Natural killer cell (primary cell): ENCODE results near the gene GFRA1. TPM values are rescaled to one million over a fixed set of nuclear protein-coding genes. Genes with fewer than 3 reads are reported as not detected.

Source experiments
- ATAC-seq, 3 donors: fragments of 150-1000 bp in 2 of 3; fragments of 200-7000 bp in 1 of 3; cut with Tn5 transposase; 1 replicate in 1 of 3; 2 replicates in 2 of 3; pipeline ENCODE4 v1.10.0; 2021; ENCODE audit warnings: mild to moderate bottlenecking in 2 of 3, moderate library complexity in 2 of 3
- DNase-seq, 2 donors: peaks; one replicate each; pipeline versions ENCODE4 v3.0.0 to v3.0.0-alpha.2; 2013 to 2021; ENCODE audit warnings: mixed read lengths in 1 of 2
- H3K27ac ChIP-seq: one replicate; pipeline ENCODE4 v1.5.1; 2013; ENCODE audit warnings: mild to moderate bottlenecking, low read length
- H3K27me3 ChIP-seq: one replicate; pipeline ENCODE4 v1.6.1; 2013; ENCODE audit warnings: low read length; ENCODE audit not compliant: control insufficient read depth, insufficient read depth
- H3K36me3 ChIP-seq: one replicate; pipeline ENCODE4 v1.6.1; 2013; ENCODE audit warnings: low read length; ENCODE audit not compliant: control insufficient read depth, insufficient read depth
- H3K4me1 ChIP-seq: one replicate; pipeline ENCODE4 v1.6.1; 2013; ENCODE audit warnings: low read length; ENCODE audit not compliant: control insufficient read depth, insufficient read depth
- H3K4me3 ChIP-seq: one replicate; pipeline ENCODE4 v1.5.1; 2013; ENCODE audit warnings: low read length
- H3K9me3 ChIP-seq: one replicate; pipeline ENCODE4 v1.6.1; 2013; ENCODE audit warnings: low read length; ENCODE audit not compliant: control insufficient read depth, insufficient read depth
- H3K27ac Mint-ChIP-seq, 2 donors: one replicate each; pipeline ENCODE4 v1.8.0; 2022; ENCODE audit warnings: mild to moderate bottlenecking in 2 of 2, mixed read lengths in 2 of 2, moderate library complexity in 1 of 2
- H3K27me3 Mint-ChIP-seq, 2 donors: one replicate each; pipeline ENCODE4 v1.8.0; 2022; ENCODE audit warnings: low read depth in 2 of 2, mixed read lengths in 2 of 2
- H3K36me3 Mint-ChIP-seq: one replicate; pipeline ENCODE4 v1.8.0; 2022; ENCODE audit warnings: mixed read lengths
- H3K4me1 Mint-ChIP-seq, 2 donors: one replicate each; pipeline ENCODE4 v1.8.0; 2022; ENCODE audit warnings: mixed read lengths in 2 of 2
- H3K4me3 Mint-ChIP-seq: one replicate; pipeline ENCODE4 v1.8.0; 2022; ENCODE audit warnings: mild to moderate bottlenecking, moderate library complexity, mixed read lengths
- H3K9me3 Mint-ChIP-seq, 2 donors: one replicate each; pipeline ENCODE4 v1.8.0; 2022; ENCODE audit warnings: mixed read lengths in 2 of 2
- CTCF ChIP-seq: fragments of 200-600 bp; IDR thresholded peaks from one replicate; pipeline ENCODE4 v1.8.0; 2022; ENCODE audit warnings: antibody characterized with exemption
- WGBS: methylation state at CpG from one replicate; pipeline ENCODE4 v1.1.7; 2013; ENCODE audit warnings: missing lambda C conversion rate; ENCODE audit not compliant: insufficient coverage; 5-methylcytosine and 5-hydroxymethylcytosine counted together
- intact Hi-C: fragments of 100-400 bp; cut with micrococcal nuclease; formaldehyde crosslinking; loops from one replicate; pipeline ENCODE4 v1.14.2; 2022
- total RNA-seq, 4 donors: library from RNA; stranded (reverse); fragments of 120-200 nt in 1 of 4; gene quantifications; one replicate each; pipeline versions ENCODE4 v1.2.3 to v1.2.4, GENCODE V29; 2013 to 2022

The GFRA1 gene
- total RNA-seq, 3 donors from 2014 or later (not counting 1 experiment from before 2014, with no cell fraction given): not detected

GRCh38 chr10:116098411-116099022 is 174.5 kb downstream of the GFRA1 start:
- H3K36me3 Mint-ChIP-seq: peaks cover 5% of the 10 kb centered on the region
- ATAC-seq (no peak), DNase-seq (no peak)
- Histone ChIP-seq H3K27ac (no peak overlapping the region), H3K27me3 (no peaks in the 10 kb centered on the region), H3K36me3 (no peaks in the 10 kb centered on the region), H3K9me3 (peaks cover 3% of the 10 kb centered on the region), H3K4me3 (no peak overlapping the region), H3K4me1 (no peaks in the 10 kb centered on the region)
- H3K9me3 Mint-ChIP-seq: peaks cover 7 to 8% of the 10 kb centered on the region in 2 donors
- no peak overlapping the region for H3K4me3 Mint-ChIP-seq
- WGBS: 87% methylated on average over 8 of the region's 8 CpGs
- intact Hi-C loops: no loop called here
- no peak for TF ChIP-seq CTCF
- H3K27ac Mint-ChIP-seq: no peak overlapping the region
- H3K4me1 Mint-ChIP-seq: no peaks in the 10 kb centered on the region
- no peaks in the 10 kb centered on the region for H3K27me3 Mint-ChIP-seq

DNA sequence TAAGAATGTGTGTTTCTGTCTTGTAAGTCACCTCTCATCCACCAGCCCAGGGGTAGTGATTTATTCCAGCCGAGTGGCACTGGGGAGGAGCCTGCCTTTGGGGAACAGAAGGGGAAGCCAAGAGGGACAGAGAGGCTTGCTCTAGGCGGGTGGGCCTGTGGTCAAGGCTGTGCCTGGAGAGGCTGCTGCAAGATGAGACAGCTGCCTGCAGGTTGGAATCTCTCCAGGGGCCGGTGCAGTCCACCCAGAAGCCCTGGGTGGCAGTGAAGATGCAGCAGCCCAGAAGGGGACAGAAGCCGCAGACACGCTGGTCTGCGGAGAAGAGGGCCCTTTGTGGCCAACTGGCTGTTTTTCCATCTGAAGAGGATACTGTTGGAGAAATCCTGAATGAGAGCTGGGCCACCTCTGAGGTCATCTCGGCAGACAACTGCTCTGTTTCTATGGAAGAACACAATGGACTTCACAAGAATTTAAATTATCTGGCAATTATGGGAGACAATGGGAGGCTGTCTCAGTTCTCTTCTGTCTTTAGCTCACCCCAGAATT is 175.7 kb downstream of the GFRA1 start:
- no peak for ATAC-seq
- no peak overlapping the region for H3K4me3 Mint-ChIP-seq
- H3K27me3 Mint-ChIP-seq: no peaks in the 10 kb centered on the region
- Histone ChIP-seq H3K9me3 (peaks cover 3% of the 10 kb centered on the region), H3K27ac (no peak overlapping the region), H3K4me1 (no peaks in the 10 kb centered on the region), H3K36me3 (no peaks in the 10 kb centered on the region), H3K4me3 (no peak overlapping the region), H3K27me3 (no peaks in the 10 kb centered on the region)
- H3K9me3 Mint-ChIP-seq: peaks cover 7 to 8% of the 10 kb centered on the region in 2 donors
- peaks cover 5% of the 10 kb centered on the region for H3K36me3 Mint-ChIP-seq
- no peak overlapping the region for H3K27ac Mint-ChIP-seq
- 70% methylated on average over 7 of the region's 7 CpGs for WGBS
- no peaks in the 10 kb centered on the region for H3K4me1 Mint-ChIP-seq
- no peak for TF ChIP-seq CTCF
- intact Hi-C loops: no loop called here
- no peak for DNase-seq

GRCh38 chr10:116096526-116096925 is 176.5 kb downstream of the GFRA1 start:
- DNase-seq (no peak), ATAC-seq (no peak)
- no peaks in the 10 kb centered on the region for H3K4me1 Mint-ChIP-seq
- H3K4me3 Mint-ChIP-seq: no peak overlapping the region
- H3K27me3 Mint-ChIP-seq: no peaks in the 10 kb centered on the region
- H3K27me3 ChIP-seq: no peaks in the 10 kb centered on the region
- H3K27ac Mint-ChIP-seq: no peak overlapping the region
- no peaks in the 10 kb centered on the region for H3K36me3 ChIP-seq
- 73% methylated on average over 13 of the region's 13 CpGs for WGBS
- no peaks in the 10 kb centered on the region for H3K4me1 ChIP-seq
- H3K4me3 ChIP-seq: no peak overlapping the region
- no peaks in the 10 kb centered on the region for H3K9me3 ChIP-seq
- H3K27ac ChIP-seq: no peak overlapping the region
- no peak for TF ChIP-seq CTCF
- H3K36me3 Mint-ChIP-seq: peaks cover 5% of the 10 kb centered on the region
- intact Hi-C loops: no loop called here
- H3K9me3 Mint-ChIP-seq: peaks cover 7 to 8% of the 10 kb centered on the region in 2 donors

GRCh38 chr10:116094356-116094755 is 178.7 kb downstream of the GFRA1 start:
- H3K36me3 ChIP-seq: no peaks in the 10 kb centered on the region
- no peak for ATAC-seq
- no peak overlapping the region for H3K27ac Mint-ChIP-seq
- intact Hi-C loops: no loop called here
- no peaks in the 10 kb centered on the region for H3K9me3 Mint-ChIP-seq
- H3K27me3 Mint-ChIP-seq: no peaks in the 10 kb centered on the region
- WGBS: 81% methylated on average over 6 of the region's 6 CpGs
- no peak for TF ChIP-seq CTCF
- no peaks in the 10 kb centered on the region for H3K36me3 Mint-ChIP-seq
- no peaks in the 10 kb centered on the region for H3K9me3 ChIP-seq
- no peak for DNase-seq
- H3K27ac ChIP-seq: no peak overlapping the region
- no peaks in the 10 kb centered on the region for H3K4me1 ChIP-seq
- no peak overlapping the region for H3K4me3 Mint-ChIP-seq
- no peak overlapping the region for H3K4me3 ChIP-seq
- no peaks in the 10 kb centered on the region for H3K4me1 Mint-ChIP-seq
- H3K27me3 ChIP-seq: no peaks in the 10 kb centered on the region
